GM12872 (cell line): ENCODE results near the gene IMP3.
A peak's percentile ranks its signal among the peaks of the same experiment; 100 is the strongest.

Experiments used
- CTCF ChIP-seq: IDR thresholded peaks from 3 replicates; pipeline ENCODE4 v1.5.1; 2011; ENCODE audit warnings: low read depth, mild to moderate bottlenecking, low read length, moderate library complexity; ENCODE audit not compliant: insufficient read depth

The IMP3 gene

GRCh38 chr15:75646112-75646943 lies 6.3 kb upstream of the IMP3 start:
- no peak for TF ChIP-seq CTCF

DNA sequence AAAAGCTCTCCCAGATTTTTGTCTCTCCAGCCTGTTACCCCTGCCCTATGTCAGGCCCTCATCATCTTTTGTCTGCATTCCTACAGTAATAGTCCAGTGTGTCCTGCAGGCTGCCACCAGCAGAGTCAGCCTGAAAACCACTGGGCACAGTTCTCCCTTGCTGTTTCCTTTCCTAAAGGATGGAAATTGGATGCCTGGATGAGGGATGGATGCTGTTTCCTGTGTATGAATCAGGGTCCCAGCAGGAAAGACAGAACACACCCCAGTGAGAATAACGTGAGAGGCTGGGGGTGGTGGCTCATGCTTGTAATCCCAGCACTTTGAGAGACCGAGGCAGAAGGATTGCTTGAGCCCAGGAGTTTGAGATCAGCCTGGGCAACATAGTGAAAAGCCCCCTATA lies 4.4 kb upstream of the IMP3 start:
- no peak for TF ChIP-seq CTCF

GRCh38 chr15:75641603-75642002 lies 1.6 kb upstream of the IMP3 start:
- no peak for TF ChIP-seq CTCF

DNA sequence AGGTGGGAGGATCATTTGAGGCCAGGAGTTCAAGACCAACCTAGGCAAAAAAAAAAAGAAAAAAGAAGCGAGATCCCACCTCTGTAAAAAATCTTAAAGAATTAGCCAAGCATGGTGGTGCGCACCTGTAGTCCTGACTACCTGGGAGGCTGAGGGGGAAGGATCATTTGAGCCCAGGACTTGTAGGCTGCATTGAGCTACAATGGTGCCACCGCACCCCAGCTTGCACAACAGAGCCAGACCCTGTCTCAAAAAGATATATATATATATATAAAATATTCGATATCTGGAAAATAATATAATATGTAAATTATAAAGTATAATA lies 1.1 kb upstream of the IMP3 start:
- no peak for TF ChIP-seq CTCF

DNA sequence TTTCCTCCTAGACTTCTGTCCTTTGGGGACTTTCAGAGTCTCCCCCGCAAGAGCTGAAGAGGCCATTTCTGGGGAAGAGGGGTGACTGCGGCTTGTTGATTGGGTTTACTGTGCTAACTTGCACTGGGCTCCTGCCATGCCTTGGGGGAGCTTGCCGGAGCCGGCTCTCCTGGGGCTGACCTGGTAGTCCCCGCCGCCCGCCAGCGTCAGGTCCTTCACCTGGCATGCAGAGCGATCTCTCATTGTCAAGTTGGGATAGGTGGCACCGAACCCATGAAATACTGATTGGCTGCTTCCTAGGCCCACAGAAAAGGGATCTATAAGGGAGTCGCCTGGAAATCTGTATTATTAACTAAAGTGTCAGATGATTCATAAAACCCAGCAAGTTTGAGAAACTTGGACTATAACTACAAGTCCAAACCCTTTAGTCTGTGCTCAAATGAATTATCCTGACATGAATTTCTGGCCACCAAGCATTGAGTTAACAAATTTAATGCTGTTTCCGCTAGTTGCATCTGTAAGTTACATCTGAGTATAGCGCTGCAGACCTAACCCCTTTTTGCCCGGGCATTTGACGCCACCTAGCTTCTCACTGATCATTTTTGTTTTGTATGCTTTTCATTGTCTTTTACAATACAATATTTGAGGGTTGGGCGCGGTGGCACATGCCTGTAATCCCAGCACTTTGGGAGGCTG lies 607 bp upstream of the IMP3 start:
- peak; percentile 45; the same call in 2 of the 3 replicates for TF ChIP-seq CTCF

- TF ChIP-seq CTCF, result no peak
These were observed 774 bp downstream of the IMP3 start for GRCh38 chr15:75639191-75639708.

DNA sequence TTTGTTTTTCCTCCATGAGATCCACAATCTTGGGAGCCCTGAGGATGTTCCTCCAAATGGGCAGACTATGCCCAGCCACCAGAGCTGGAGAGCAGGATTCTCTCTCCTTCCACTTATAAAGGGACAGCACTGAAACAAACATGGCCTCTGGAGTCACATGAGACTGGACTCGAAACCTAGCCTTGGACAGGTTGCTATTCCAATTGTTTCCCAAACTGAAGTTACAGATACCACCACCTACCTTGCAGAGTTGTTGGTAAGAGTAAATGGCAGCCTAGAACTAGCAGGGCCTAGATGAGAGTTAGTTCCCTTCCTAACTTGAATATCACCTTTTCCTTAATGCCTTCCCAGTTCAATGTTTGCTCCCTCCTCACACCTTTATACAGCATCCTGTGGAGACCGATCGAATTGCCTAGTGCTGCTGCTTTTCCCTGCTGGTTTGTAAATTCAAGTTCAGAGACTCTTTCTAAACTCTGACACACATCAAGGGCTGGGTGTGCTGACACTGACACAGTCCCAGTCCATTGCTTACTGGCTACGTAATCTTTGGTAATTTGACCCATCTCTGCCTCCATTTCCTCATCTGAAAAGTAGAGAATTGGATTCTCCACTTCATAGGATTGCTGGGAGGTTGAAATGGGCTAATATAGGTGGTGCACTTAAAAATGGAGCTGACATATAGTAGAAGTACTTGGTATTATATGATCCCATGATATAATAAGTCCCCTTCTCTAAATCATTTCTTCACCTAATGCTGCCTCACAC lies 2.6 kb downstream of the IMP3 start:
- no peak for TF ChIP-seq CTCF
